GM19240 (cell line): ENCODE results near the gene ICA1L.

ENCODE experiments used
- DNase-seq: peaks from one replicate; pipeline ENCODE4 v3.0.0; 2011; ENCODE audit warnings: low spot score; ENCODE audit not compliant: insufficient read length

ICA1L gene

GRCh38 chr2:202782940-202783558 is 88.5 kb downstream of the ICA1L start:
- no peak for DNase-seq

GRCh38 chr2:202780514-202781021 is 91.0 kb downstream of the ICA1L start:
- DNase-seq = peak; percentile 29

- no peak for DNase-seq
Measured at GRCh38 chr2:202778217-202778616, 93.3 kb downstream of the ICA1L start.

- no peak for DNase-seq
Measured at GRCh38 chr2:202774104-202774503, 97.5 kb downstream of the ICA1L start.

GRCh38 chr2:202773301-202773973 is 98.1 kb downstream of the ICA1L start:
- DNase-seq = no peak

- DNase-seq = no peak
Measured at GRCh38 chr2:202771741-202772460, 99.7 kb downstream of the ICA1L start.

GRCh38 chr2:202771336-202771735 is 100.2 kb downstream of the ICA1L start:
- DNase-seq = no peak

GRCh38 chr2:202769201-202769600 is 102.4 kb downstream of the ICA1L start:
- no peak for DNase-seq

- no peak for DNase-seq
Measured at GRCh38 chr2:202768273-202768672, 103.3 kb downstream of the ICA1L start.

GRCh38 chr2:202765436-202765835 is 106.1 kb downstream of the ICA1L start:
- no peak for DNase-seq

GRCh38 chr2:202764991-202765390 is 106.6 kb downstream of the ICA1L start:
- DNase-seq = no peak

- no peak for DNase-seq
Measured at GRCh38 chr2:202763916-202764315, 107.7 kb downstream of the ICA1L start.

- DNase-seq = no peak
Measured at GRCh38 chr2:202762556-202762955, 109.0 kb downstream of the ICA1L start.

GRCh38 chr2:202760848-202761247 is 110.7 kb downstream of the ICA1L start:
- DNase-seq = no peak

GRCh38 chr2:202758604-202759003 is 113.0 kb downstream of the ICA1L start:
- no peak for DNase-seq

GRCh38 chr2:202758128-202758527 is 113.4 kb downstream of the ICA1L start:
- DNase-seq = no peak

GRCh38 chr2:202757339-202757738 is 114.2 kb downstream of the ICA1L start:
- no peak for DNase-seq

GRCh38 chr2:202756598-202756997 is 115.0 kb downstream of the ICA1L start:
- DNase-seq = no peak

GRCh38 chr2:202754936-202755335 is 116.6 kb downstream of the ICA1L start:
- no peak for DNase-seq

GRCh38 chr2:202752071-202752470 is 119.5 kb downstream of the ICA1L start:
- no peak for DNase-seq

- no peak for DNase-seq
Measured at GRCh38 chr2:202750763-202751427, 120.7 kb downstream of the ICA1L start.

GRCh38 chr2:202749477-202749876 is 122.1 kb downstream of the ICA1L start:
- DNase-seq = no peak
